H9 (cell line): ENCODE measurements around the gene NHSL2. TPM values are rescaled to one million over a fixed set of nuclear protein-coding genes. Genes with fewer than 3 reads are reported as not detected.

Source experiments
- DNase-seq: peaks from one replicate; pipeline ENCODE4 v3.0.0-alpha.2; 2017
- H2AFZ ChIP-seq: one replicate; pipeline ENCODE4 v1.6.1; 2013; ENCODE audit warnings: mild to moderate bottlenecking, low read length, control low read depth, moderate library complexity
- H2AK5ac ChIP-seq: 2 replicates; pipeline ENCODE4 v1.6.1; 2013; ENCODE audit warnings: low read length, control low read depth, mixed read lengths; ENCODE audit not compliant: insufficient read length
- H2BK120ac ChIP-seq: one replicate; pipeline ENCODE4 v1.6.1; 2013; ENCODE audit warnings: low read depth, mild to moderate bottlenecking, low read length, control low read depth, inconsistent platforms; ENCODE audit not compliant: poor library complexity, severe bottlenecking
- H2BK12ac ChIP-seq: 2 replicates; pipeline ENCODE4 v1.6.1; 2013; ENCODE audit warnings: low read length, control low read depth, mixed read lengths, low read depth; ENCODE audit not compliant: insufficient read length
- H2BK15ac ChIP-seq: 2 replicates; pipeline ENCODE4 v1.6.1; 2013; ENCODE audit warnings: low read depth, low read length, control low read depth
- H2BK20ac ChIP-seq: one replicate; pipeline ENCODE4 v1.6.1; 2013; ENCODE audit warnings: low read depth, mild to moderate bottlenecking, low read length, control low read depth, inconsistent platforms; ENCODE audit not compliant: poor library complexity, severe bottlenecking
- H2BK5ac ChIP-seq: 2 replicates; pipeline ENCODE4 v1.6.1; 2013; ENCODE audit warnings: low read length, control low read depth, mixed read lengths; ENCODE audit not compliant: insufficient read length
- H3K14ac ChIP-seq: 2 replicates; pipeline ENCODE4 v1.6.1; 2013; ENCODE audit warnings: low read length, control low read depth; ENCODE audit not compliant: insufficient read depth
- H3K18ac ChIP-seq: 2 replicates; pipeline ENCODE4 v1.6.1; 2013; ENCODE audit warnings: low read depth, mild to moderate bottlenecking, mixed read lengths, low read length, control low read depth; ENCODE audit not compliant: insufficient read length
- H3K23ac ChIP-seq: 2 replicates; pipeline ENCODE4 v1.6.1; 2013; ENCODE audit warnings: low read length, control low read depth, mixed read lengths, low read depth; ENCODE audit not compliant: insufficient read length
- H3K23me2 ChIP-seq: 2 replicates; pipeline ENCODE4 v1.6.1; 2013; ENCODE audit warnings: low read depth, mild to moderate bottlenecking, mixed read lengths, low read length, control low read depth; ENCODE audit not compliant: insufficient read length, poor library complexity, severe bottlenecking
- H3K27ac ChIP-seq: 2 replicates; pipeline ENCODE4 v1.5.1; 2013; ENCODE audit warnings: low read length, control low read depth, mixed read lengths, low read depth; ENCODE audit not compliant: insufficient read length
- H3K27me3 ChIP-seq: 2 replicates; pipeline ENCODE4 v1.6.1; 2013; ENCODE audit warnings: low read length, control low read depth, inconsistent platforms; ENCODE audit not compliant: insufficient read depth
- H3K4ac ChIP-seq: 2 replicates; pipeline ENCODE4 v1.6.1; 2013; ENCODE audit warnings: low read depth, mild to moderate bottlenecking, control low read depth, inconsistent platforms, low read length, moderate library complexity
- H3K4me1 ChIP-seq: 2 replicates; pipeline ENCODE4 v1.6.1; 2013; ENCODE audit warnings: low read length, control low read depth, inconsistent platforms; ENCODE audit not compliant: insufficient read depth
- H3K4me2 ChIP-seq: 2 replicates; pipeline ENCODE4 v1.6.1; 2013; ENCODE audit warnings: low read length, control low read depth, mixed read lengths; ENCODE audit not compliant: insufficient read length, insufficient read depth
- H3K56ac ChIP-seq: 2 replicates; pipeline ENCODE4 v1.6.1; 2013; ENCODE audit warnings: low read depth, mild to moderate bottlenecking, mixed read lengths, low read length, control low read depth; ENCODE audit not compliant: insufficient read length
- H3K79me1 ChIP-seq: 2 replicates; pipeline ENCODE4 v1.6.1; 2013; ENCODE audit warnings: low read depth, mild to moderate bottlenecking, moderate library complexity, low read length, control low read depth, inconsistent platforms; ENCODE audit not compliant: insufficient read depth, poor library complexity, severe bottlenecking
- H3K79me2 ChIP-seq: 2 replicates; pipeline ENCODE4 v1.6.1; 2013; ENCODE audit warnings: low read length, control low read depth, inconsistent platforms; ENCODE audit not compliant: insufficient read depth
- H3K9ac ChIP-seq: 2 replicates; pipeline ENCODE4 v1.6.1; 2013; ENCODE audit warnings: low read length, control low read depth, mixed read lengths; ENCODE audit not compliant: insufficient read length; ENCODE audit errors: extremely low read depth
- H3K9me3 ChIP-seq: one replicate; pipeline ENCODE4 v1.6.1; 2013; ENCODE audit warnings: low read depth, low read length, inconsistent platforms; ENCODE audit not compliant: control insufficient read depth
- H3T11ph ChIP-seq: one replicate; pipeline ENCODE4 v1.6.1; 2013; ENCODE audit warnings: mild to moderate bottlenecking, low read length, control low read depth, inconsistent platforms
- H4K20me1 ChIP-seq: one replicate; pipeline ENCODE4 v1.6.1; 2013; ENCODE audit not compliant: control insufficient read depth, insufficient read length, insufficient read depth
- H4K5ac ChIP-seq: 2 replicates; pipeline ENCODE4 v1.6.1; 2013; ENCODE audit warnings: low read depth, mild to moderate bottlenecking, mixed read lengths, low read length, control low read depth; ENCODE audit not compliant: insufficient read length
- H4K8ac ChIP-seq: replicated peaks from 2 replicates; pipeline ENCODE4 v1.6.1; 2013; ENCODE audit warnings: low read length, control low read depth, mixed read lengths, low read depth; ENCODE audit not compliant: insufficient read length
- H4K91ac ChIP-seq: 2 replicates; pipeline ENCODE4 v1.6.1; 2013; ENCODE audit warnings: low read depth, mild to moderate bottlenecking, moderate library complexity, mixed read lengths, low read length, control low read depth; ENCODE audit not compliant: insufficient read length
- H3K27ac Mint-ChIP-seq, 3 experiments: 2 replicates in 2 of 3; 3 replicates in 1 of 3; pipeline ENCODE4 v1.8.0; 2020 to 2021; ENCODE audit warnings: mixed read lengths in 3 of 3, mild to moderate bottlenecking in 1 of 3, moderate library complexity in 1 of 3
- H3K27me3 Mint-ChIP-seq: 2 replicates; pipeline ENCODE4 v1.8.0; 2021; ENCODE audit warnings: low read depth, mild to moderate bottlenecking, moderate library complexity, mixed read lengths
- H3K36me3 Mint-ChIP-seq, 3 experiments: 2 replicates in 2 of 3; 3 replicates in 1 of 3; pipeline ENCODE4 v1.8.0; 2020 to 2021; ENCODE audit warnings: low read depth in 3 of 3, mixed read lengths in 3 of 3; ENCODE audit not compliant: insufficient read depth in 1 of 3
- H3K4me1 Mint-ChIP-seq, 2 experiments: 2 replicates each; pipeline ENCODE4 v1.8.0; 2020; ENCODE audit warnings: mixed read lengths in 2 of 2
- H3K4me3 Mint-ChIP-seq, 2 experiments: 2 replicates in 1 of 2; 3 replicates in 1 of 2; pipeline ENCODE4 v1.8.0; 2020 to 2021; ENCODE audit warnings: mild to moderate bottlenecking in 2 of 2, mixed read lengths in 2 of 2, moderate library complexity in 1 of 2
- H3K9me3 Mint-ChIP-seq, 2 experiments: 2 replicates in 1 of 2; 3 replicates in 1 of 2; pipeline ENCODE4 v1.8.0; 2020; ENCODE audit warnings: mild to moderate bottlenecking in 2 of 2, mixed read lengths in 2 of 2, moderate library complexity in 1 of 2
- WGBS: extraction: QIAGEN DNeasy Blood & Tissue Kit; methylation state at CpG from one replicate; pipeline ENCODE4 v1.1.7; 2013; ENCODE audit warnings: missing lambda C conversion rate, low lambda C conversion rate, mixed read lengths; ENCODE audit not compliant: insufficient read length; ENCODE audit errors: extremely low coverage; 5-methylcytosine and 5-hydroxymethylcytosine counted together
- total RNA-seq: library from RNA; stranded (reverse); gene quantifications from 2 replicates; pipeline ENCODE4 v1.2.1, GENCODE V29; 2021
- TF ChIP-seq, protein P1 (sequence below): fragments of 200-600 bp; sonication (generic); conservative IDR thresholded peaks from 3 replicates; pipeline ENCODE4 v1.8.0; 2021; ENCODE audit warnings: antibody characterized with exemption, mild to moderate bottlenecking

The NHSL2 gene
- total RNA-seq, 1 experiment from 2014 or later = 6.4 TPM

DNA sequence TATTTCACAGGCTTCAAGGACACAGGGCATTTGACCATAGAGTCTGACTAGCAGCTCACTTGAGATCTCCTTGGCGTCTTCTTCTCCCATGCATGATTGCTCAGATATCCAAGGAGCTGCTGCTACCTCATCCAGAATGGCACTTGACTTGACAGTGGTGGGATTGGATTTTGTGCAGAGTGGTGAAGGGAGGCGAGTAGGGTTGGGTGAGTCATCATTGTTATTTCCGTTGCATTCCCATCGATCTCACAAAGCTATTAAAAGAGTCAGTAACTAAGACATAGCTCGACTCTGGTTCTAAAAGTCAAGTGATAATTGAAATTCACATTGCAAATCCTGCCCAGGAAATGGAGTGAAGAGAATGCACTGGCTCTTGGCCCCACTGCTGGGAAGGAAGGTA is 27.7 kb downstream of the NHSL2 start:
- Histone ChIP-seq H2BK5ac (no peak overlapping the region), H4K20me1 (no peaks in the 10 kb centered on the region)

More for the DNA sequence above, 27.7 kb downstream of the NHSL2 start:
- Mint-ChIP-seq H3K4me3 (no peak overlapping the region), H3K9me3 (peaks cover 34 to 38% of the 10 kb centered on the region in 2 experiments), H3K4me1 (peaks cover 31 to 40% of the 10 kb centered on the region in 2 experiments), H3K27ac (no peak overlapping the region), H3K27me3 (no peaks in the 10 kb centered on the region), H3K36me3 (peaks cover 0 to 5% (median 0%) of the 10 kb centered on the region in 3 experiments; a peak in 3 of 7 replicates)
- H4K91ac ChIP-seq = no peak overlapping the region
- no peak overlapping the region for H4K8ac ChIP-seq
- H4K5ac ChIP-seq = no peak overlapping the region
- H2BK120ac ChIP-seq = no peak overlapping the region
- H3K9me3 ChIP-seq = peaks cover 81% of the 10 kb centered on the region
- H3K9ac ChIP-seq = no peak overlapping the region
- H3K79me1 ChIP-seq = no peaks in the 10 kb centered on the region
- peaks cover 5% of the 10 kb centered on the region; the same call in 1 of the 2 replicates for H3K79me2 ChIP-seq
- H3K27ac ChIP-seq = no peak overlapping the region
- H3K18ac ChIP-seq = no peak overlapping the region
- no peak overlapping the region for H2AK5ac ChIP-seq
- no peaks in the 10 kb centered on the region for H3K23me2 ChIP-seq
- TF ChIP-seq, protein P1, sequence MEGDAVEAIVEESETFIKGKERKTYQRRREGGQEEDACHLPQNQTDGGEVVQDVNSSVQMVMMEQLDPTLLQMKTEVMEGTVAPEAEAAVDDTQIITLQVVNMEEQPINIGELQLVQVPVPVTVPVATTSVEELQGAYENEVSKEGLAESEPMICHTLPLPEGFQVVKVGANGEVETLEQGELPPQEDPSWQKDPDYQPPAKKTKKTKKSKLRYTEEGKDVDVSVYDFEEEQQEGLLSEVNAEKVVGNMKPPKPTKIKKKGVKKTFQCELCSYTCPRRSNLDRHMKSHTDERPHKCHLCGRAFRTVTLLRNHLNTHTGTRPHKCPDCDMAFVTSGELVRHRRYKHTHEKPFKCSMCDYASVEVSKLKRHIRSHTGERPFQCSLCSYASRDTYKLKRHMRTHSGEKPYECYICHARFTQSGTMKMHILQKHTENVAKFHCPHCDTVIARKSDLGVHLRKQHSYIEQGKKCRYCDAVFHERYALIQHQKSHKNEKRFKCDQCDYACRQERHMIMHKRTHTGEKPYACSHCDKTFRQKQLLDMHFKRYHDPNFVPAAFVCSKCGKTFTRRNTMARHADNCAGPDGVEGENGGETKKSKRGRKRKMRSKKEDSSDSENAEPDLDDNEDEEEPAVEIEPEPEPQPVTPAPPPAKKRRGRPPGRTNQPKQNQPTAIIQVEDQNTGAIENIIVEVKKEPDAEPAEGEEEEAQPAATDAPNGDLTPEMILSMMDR = no peak
- no peak overlapping the region for H3K56ac ChIP-seq
- H3K23ac ChIP-seq = no peak overlapping the region
- no CpG with 5 or more reads among the region's 5 CpGs for WGBS
- no peak for DNase-seq
- H2BK20ac ChIP-seq = no peak overlapping the region
- no peak overlapping the region for H3K14ac ChIP-seq
- no peak overlapping the region for H2BK12ac ChIP-seq
- no peak overlapping the region for H3K4ac ChIP-seq
- no peaks in the 10 kb centered on the region for H3K27me3 ChIP-seq
- H3K4me1 ChIP-seq = peaks cover 7% of the 10 kb centered on the region; the same call in 1 of the 2 replicates
- H2BK15ac ChIP-seq = no peak overlapping the region
- no peak overlapping the region for H3K4me2 ChIP-seq
- H3T11ph ChIP-seq = no peak overlapping the region
- H2AFZ ChIP-seq = no peak overlapping the region
